UCSD-AML1 (cell line): ENCODE data around the gene ARL2BP.
"Not testable (repeated sequence)": the region's sequence is repeated elsewhere in the genome, so short reads cannot be mapped to it uniquely, and the experiment has no call there.

Experiments
- DNase-seq: peaks from one replicate; lab custom pipeline; 2025; ENCODE audit not compliant: unreplicated experiment; lab: John Stamatoyannopoulos, UW

The ARL2BP gene

DNA sequence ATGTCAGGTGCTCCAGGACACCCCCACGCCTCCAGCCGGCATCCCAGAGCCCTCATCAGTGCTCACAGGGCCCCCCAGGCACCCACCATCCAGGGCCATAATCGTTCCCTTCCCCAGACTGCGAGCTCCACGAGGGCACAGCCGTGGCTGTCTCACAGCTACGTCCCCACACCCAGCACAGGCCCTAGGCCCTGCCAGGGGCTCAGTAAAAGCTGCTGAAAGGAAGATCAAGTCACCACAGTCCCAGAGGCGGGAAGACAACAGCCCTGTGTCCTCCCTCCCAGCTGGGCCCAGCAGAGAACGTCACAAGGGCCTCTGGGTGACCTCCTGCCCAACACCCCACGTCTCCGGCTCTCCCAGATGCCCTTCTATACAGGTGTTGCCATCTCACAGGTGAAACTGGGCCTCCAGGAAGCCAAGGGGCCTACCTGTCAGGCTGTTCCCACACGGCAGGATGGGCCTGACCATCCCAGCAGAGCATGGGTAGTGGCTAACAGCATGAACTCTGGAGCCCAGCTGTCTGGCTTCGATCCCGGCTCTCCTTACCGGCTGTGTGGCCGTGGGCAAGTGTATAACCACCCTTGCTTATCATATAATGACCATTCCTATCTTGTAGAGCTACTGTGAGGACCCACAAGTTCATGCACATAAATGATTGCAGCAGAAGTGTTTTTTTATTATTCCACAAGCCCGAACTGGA lies 17.9 kb downstream of the ARL2BP start:
- no peak for DNase-seq

DNA sequence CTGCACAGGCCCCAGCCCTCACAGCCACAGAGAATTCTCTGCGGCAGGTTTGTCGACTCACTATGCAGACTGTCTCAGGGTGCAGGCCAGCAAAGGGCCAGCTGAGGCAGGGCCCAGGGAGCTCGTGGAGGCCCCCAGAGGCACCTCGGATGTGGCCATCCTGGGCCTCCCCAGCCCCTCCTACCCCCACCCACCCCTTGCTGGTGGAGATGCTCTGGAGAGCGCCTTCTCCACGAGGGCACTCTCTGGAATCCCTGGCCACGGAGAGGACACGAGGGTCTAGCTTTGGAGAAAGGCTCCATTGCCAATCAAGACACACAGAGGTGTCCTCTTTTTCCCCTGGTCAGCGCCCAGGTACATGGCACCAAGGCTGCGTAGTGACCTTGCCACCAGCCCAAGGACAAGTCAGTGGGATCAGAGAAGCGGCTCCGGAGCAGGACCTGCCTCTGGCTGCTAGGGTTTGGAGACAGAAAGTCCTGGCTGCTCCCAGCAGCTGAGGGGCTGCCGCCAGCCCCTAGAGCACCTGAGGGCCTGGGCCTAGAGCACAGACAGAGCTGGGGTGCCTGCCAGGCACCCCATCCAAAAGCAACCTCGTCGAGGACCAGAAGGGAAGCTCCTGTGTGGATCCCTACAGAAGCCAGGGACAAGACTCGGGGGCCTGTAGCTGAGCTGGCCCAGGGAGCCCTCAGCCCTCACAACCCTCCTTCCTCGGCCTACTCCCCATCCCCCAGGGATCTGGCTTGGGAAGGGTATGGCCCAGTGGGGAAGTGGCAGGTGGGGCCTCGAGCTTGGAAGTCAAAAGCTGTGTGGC lies 18.7 kb downstream of the ARL2BP start:
- DNase-seq: no peak

DNA sequence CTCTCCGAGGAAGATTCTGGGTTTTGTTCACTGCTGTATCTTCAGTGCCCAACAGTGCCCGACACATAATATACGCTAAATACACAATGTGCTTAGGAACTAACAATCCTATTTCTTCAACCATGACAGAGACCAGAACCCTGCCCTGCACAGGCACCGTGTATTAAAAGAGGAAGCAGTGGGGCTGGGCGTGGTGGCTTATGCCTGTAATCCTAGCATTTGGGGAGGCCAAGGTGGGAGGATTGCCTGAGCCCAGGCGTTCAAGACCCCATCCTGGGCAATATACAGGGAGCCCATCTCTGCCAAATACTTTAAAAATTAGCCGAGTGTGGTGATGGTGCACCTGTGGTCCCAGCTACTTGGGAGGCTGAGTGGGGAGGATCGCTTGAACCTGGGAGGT lies 19.3 kb downstream of the ARL2BP start:
- DNase-seq: no peak

DNA sequence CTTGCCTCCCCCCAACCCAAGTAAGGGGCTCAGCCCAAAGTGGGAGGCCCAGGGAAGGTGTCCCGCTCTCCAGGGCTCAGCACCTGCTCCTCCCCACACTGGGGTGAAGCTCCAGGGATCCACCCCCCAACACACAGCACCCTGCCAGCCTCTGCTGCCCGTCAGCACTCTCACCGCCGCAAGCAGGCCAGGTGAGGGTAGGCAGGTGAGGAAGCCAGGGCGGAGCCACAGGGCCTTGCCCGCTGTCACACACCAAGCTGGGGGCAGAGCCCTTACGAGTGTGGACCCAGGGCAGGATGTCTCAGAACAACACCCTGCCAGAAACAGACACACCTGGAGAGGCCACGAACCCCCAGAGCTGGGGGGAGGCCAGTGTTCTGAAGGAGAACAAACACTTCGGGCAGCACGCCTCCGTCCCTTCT lies 19.9 kb downstream of the ARL2BP start:
- no peak for DNase-seq

DNA sequence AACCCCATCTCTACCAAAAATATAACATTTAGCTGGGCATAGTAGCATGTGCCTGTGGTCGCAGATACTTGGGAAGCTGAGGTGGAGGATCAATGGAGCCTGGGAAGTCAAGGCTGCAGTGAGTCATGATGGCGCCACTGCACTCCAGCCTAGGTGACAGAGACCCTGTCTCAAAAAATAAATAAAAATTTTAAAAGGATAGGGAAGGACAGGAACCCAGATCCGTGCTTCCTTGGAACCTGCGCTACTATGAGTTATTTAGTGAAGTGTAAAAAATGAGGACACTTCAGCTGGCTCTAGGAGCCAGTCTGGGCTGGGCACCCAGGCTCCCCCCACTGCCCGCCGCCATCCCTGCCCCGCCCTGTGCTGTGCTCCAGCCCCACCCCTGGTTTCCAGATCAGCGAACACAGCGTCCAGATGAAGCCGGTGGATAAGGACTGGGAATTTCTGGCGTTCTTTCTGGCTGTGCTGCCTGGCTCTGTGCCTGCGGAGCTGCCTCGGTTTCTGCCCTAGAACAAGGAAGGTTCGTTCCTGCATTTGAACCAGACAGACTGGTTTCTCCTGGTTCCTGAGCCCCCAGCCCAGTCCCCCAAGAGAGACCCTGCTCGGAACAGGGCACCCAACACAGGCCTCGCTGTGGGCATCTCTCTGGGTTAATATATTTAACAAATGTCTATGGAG lies 20.9 kb downstream of the ARL2BP start:
- DNase-seq: no peak

DNA sequence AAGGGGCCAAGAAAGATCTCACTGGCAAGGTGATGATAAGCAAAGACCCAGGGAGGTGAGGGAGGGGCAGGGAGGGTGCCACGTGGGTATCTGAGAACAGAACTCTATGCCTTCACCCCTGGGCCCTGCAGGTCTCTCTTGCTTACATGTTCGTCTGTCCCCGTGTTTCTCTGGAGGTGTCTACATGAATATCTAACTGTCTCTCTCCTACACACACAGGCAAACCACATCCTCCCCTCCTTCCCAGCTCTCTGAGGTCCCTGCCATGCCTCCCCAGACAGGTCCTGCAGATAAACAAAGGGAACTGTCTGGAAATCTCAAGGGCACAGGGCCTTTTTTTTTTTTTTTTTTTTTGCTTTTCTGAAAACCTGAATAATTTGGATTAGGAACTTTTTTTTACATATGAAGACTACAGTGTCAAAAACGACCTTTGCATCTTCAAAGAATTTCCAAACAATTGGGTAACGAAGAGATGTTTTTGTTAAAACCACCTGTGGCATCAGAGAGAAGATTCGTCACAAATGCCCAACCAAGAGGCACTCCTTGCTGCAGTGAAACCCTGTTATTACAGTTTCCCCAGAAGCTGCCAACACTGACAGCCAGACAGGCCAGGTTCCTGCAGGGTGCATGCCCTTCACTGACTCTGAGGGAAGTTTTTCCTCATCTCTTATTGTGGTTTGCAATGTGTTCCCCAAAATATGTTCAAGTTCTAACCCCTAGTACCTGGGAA lies 21.6 kb downstream of the ARL2BP start:
- DNase-seq: peak; percentile 26

DNA sequence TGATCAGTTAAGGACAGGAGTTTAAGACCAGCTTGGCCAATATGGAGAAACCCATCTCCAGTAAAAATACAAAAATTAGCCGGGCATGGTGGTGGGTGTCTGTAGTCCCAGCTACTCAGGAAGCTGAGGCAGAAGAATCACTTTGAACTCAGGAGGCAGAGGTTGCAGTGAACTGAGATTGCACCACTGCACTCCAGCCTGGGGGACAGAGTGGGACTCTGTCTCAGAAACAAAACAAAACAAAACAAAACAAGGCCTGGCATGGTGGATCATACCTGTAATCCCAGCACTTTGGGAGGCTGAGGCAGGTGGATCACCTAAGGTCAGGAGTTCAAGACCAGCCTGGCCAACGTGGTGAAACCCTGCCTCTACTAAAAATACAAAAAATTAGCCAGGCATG lies 22.3 kb downstream of the ARL2BP start:
- DNase-seq: not testable (repeated sequence)

DNA sequence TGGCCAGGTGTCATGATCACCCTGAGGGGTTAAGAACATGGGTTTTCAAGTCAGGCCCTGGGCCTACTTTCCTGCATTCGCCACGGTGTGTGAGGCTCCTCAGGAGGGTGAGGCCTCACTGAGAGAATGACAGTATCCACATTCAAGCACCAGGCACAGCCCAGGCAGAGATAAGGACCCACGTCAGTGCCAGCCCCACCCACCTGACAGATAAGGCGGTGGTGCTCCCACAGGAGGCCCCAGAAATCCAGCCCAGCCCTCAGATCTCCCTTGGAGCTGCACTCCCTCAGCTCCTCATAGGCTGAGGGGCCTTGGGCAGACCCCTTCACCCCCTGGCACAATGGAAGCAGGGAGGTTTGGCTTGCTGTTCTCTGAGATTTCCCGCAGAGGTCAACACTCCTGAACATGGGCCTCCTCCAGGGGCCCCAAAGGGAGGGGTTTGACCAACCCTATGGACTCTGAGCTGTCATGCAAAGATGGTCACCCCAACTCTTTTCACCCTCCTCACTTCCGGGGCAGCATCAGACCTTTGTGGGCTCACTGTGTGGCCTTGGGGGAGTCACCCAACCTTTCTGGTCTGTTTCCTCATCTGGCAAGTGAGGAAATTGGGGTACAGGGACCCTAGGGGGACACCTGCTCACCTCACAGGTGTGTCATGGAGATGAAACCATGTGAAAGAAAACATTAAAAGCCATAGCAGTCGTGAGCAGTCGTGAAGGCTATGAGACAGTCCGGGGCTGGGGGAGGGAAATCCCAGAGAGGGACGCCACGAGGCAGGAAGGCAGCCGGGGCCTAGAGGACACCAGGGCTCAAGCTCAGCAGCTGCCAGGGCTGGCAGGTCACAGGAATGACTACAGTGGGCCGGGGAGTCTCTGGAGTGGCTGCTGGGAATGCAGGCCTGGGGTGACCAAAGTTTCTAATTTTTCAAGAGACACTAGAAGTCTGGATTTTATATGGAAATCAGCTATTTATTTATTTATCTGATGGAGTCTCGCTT lies 24.0 kb downstream of the ARL2BP start:
- no peak for DNase-seq

DNA sequence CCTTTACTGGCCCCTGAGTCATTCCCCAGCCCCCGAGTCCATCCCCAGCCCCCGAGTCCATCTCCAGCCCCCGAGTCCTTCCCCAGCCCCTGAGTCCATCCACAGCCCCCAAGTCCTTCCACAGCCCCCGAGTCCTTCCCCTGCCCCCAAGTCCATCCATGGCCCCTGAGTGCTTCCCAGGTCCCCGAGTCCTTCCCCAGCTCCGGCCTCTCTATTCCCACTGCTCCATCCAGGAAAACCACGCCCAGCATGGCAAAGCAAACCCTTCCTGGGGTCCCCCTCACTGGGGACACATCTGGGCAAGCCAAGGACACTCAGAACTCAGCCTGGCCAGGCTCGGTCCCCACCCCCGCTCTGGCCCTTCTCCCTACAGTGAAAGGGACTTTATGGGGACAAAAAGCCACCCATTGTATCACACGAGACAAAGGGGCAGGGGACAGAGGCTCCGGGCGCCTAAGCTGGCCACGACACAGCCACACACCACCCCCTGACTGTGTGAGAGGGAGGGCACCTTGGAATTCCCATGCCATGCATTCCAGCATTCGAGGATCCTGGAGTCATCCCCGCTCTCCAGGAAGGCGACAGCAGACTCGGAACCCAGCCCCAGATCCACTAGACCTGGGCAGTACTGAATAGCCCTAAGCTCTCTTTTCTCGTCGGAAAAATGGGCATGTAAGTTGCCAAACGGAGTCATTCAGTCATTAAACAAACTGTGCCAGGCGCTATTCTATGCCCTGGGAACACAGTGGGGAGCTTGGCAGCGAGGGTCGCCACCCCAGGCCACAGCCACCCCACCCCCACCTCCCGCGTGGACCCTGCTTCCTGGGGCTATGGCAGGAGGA lies 25.4 kb downstream of the ARL2BP start:
- no peak for DNase-seq

DNA sequence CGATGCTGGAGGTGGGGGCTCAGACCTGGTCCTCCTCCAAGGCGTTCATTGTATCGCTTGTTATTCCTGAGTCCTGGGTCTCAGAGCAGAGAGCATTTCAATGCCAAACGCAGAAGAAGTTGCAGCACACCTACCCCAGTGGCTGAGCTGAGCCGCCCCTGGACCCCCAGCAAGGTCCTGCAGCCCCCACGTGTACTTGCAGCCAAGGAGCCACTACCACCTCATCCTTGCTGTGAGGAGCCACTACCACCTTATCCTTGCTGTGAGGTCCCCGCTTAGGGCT lies 25.9 kb downstream of the ARL2BP start:
- DNase-seq: no peak

DNA sequence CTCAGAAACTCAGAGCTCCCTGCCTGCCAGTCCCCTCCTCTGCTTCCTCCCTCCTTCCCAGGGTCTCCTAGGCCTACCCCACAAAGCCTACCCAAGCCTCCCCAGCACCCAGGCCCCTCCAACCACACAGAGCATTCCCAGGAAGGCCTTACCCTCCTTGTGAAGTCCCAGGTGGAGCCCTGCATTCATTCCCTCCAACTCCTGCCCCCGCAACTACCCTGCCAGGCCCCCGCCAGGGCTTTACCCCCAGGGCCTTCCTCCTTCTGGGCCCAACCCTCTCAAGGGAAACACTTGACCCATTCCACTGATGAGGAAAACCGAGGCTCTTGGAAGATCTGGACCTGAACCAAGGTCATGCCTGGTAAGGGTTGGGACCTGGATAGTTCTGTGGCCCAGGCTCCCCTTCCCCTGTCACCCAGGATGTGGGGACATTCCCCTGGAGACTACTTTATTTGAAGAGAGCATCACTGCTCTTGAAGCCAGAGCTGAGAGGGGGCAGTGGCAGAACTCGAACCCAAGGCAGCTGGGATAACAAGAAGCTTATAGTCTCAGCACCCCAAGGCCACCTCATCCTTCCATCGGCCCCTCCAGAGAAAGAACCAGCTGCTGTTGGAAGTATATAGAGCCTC lies 26.9 kb downstream of the ARL2BP start:
- no peak for DNase-seq

DNA sequence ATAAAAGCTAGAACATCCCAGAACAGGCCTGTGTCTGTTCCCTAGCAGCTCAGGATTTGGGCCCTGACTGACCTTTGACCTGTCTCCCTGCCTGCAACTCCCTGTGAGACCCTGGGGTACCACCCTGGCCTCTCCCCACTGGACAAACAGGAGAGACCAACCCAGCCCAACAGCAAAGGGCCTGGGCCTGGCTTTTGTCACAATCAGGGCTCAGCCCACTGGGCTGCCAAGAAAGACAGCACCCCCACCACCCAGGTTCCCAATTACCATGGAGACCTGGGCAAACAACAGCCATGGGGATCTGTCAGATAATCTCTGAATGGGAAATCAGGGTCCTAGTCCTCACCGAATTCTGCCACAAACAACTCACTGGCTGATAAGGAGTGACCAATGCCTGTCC lies 28.3 kb downstream of the ARL2BP start:
- no peak for DNase-seq

DNA sequence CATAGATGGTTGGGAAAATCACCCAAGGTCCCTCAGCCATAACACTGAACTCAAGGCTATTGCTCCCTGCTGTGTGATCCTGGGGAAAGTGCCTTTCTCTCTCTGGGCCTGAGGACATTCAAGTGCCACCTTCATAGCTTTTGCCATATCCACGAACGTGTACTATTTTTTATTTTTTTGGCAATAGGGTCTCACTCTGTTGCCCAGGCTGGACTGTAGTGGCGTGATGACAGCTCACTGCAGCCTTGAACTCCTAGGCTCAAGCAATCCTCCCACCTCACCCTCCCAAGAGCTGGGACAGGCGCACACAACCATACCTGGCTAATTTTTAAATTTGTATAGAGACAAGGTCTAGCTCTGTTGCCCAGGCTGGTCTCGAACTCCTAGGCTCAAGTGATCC lies 28.8 kb downstream of the ARL2BP start:
- DNase-seq: no peak

DNA sequence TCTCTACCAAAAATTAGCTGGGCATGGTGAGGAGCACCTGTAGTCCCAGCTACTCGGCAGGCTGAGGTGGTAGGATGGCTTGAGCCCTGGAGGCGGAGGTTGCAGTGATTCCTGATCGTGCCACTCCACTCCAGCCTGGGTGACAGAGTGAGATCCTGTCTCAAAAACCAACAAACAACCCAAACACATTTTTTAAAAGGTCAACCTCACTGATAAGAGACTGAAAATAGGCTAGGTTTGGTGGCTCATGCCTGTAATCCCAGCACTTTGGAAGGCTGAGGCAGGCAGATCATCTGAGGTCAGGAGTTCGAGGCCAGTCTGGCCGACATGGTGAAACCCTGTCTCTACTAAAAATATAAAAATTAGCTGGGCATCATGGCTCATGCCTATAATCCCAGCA lies 30.9 kb downstream of the ARL2BP start:
- DNase-seq: not testable (repeated sequence)

DNA sequence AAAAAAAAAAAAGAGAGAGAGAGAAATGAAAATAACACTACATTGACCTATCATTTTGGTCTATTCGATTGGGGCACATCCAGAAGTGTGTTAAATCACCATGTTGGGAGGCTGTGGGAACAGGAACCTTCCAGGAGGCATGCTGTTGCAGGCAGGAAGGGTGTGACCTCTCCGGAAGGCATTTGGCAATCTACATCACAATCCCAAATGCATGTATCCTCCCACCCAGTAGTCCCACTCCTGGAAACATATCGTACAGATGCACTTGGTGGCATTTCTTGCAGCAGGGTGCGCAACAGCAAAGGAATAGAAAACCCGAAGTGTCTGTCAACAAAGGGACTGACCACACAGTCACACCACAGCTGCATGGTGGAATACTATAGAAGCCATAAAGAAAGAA lies 31.5 kb downstream of the ARL2BP start:
- peak; percentile 46 for DNase-seq

DNA sequence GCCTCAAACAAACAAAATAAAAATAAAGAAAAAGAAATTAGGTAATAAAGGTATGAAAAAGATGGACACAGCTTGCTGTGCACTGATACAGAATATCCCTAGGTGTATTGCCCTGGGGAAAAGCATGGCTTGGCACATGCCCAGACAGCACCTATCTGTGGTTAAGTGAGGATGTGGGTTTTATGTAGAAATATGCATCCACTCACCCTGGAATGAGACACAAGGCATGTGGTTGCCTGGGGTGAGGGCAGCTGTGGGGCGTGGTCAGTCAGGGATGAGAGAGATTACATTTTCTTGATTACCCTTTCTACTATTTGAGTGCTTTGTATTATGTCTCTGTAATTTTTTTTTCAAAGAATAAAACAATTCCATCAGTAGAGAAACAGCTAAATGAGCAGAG lies 32.5 kb downstream of the ARL2BP start:
- DNase-seq: peak; percentile 49

DNA sequence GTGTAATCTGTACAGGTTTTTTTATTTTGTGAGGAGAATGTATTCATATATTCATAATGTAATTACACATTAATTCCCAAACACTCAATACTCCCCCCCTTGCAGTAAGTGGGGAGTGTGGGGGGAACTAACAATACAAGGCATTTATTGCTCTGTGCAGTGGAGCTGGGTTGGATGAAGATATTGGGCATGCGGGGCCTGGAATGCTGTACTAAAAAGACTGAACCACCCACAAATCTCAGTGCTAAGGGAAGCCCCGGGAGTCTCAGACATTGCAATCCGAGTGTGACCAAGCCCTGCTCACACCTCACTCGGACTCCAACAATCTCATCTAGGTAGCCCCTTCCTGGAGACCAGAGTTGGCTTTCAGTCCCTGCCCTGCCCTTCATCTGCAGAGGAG lies 33.4 kb downstream of the ARL2BP start:
- DNase-seq: no peak

DNA sequence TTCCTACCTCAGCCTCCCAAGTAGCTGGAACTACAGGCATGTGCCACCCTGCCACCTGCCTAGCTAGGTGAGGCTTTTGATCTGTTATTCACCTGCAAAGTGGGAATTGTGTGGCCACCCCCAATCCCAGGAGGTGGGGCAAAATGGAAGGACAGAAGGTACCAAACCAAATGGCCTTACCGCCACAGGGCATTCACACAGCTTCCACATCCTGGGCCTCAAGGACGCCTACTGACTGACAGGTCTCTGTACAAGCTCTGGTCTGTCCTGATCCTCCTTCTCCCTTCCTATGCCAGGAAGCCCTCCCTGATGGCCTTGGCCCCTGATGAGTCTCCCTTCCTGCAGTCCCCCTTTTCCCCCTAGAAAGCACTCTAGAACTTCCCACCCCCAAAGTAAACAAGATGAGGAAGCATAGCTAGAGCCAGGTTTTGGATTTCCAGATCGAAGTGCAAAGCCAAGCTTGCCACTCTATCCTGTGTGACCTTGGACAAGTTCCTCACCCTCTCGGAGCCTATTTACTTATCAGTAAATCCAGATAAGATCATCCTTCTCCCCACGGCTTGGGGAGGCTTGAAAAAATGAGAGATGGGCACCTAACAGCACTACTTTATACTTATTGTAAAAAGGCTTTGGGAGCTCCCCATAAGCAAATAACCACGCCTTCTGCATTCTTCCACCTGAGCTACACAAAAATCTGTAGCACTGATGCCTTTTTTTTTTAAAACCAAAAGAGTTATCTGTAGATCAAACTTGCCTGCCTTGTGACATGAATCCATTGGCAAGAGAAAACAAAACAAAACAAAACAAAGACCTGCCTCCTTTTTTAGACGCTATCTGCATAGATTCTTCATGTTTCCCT lies 35.0 kb downstream of the ARL2BP start:
- no peak for DNase-seq
